Loucy (cell line): ENCODE measurements around the gene RS1.

ENCODE experiments used
- H2AFZ ChIP-seq: fragments of 200-600 bp; sonication (generic); 2 replicates; pipeline ENCODE4 v1.6.0; 2016; ENCODE audit warnings: antibody characterized with exemption, mild to moderate bottlenecking, low read length, moderate library complexity
- H3F3A ChIP-seq: fragments of 200-600 bp; 2 replicates; pipeline ENCODE4 v1.6.0; 2016; ENCODE audit warnings: antibody characterized with exemption, low read depth, mild to moderate bottlenecking
- H3K27me3 ChIP-seq: fragments of 200-600 bp; sonication (generic); 2 replicates; pipeline ENCODE4 v1.6.1; 2014; ENCODE audit warnings: low read length, mild to moderate bottlenecking; ENCODE audit not compliant: insufficient read depth, poor library complexity, severe bottlenecking
- H3K36me3 ChIP-seq: fragments of 200-600 bp; sonication (generic); 2 replicates; pipeline ENCODE4 v1.6.1; 2016; ENCODE audit warnings: low read length; ENCODE audit not compliant: insufficient read depth
- H3K4me1 ChIP-seq: fragments of 200-600 bp; sonication (generic); 2 replicates; pipeline ENCODE4 v1.5.1; 2014; ENCODE audit warnings: low read length, mild to moderate bottlenecking; ENCODE audit not compliant: insufficient read depth, poor library complexity, severe bottlenecking
- H3K4me2 ChIP-seq: fragments of 200-600 bp; sonication (generic); 2 replicates; pipeline ENCODE4 v1.6.0; 2014; ENCODE audit warnings: antibody characterized with exemption, low read length, low read depth, mild to moderate bottlenecking; ENCODE audit not compliant: poor library complexity, severe bottlenecking
- H3K4me3 ChIP-seq: fragments of 200-600 bp; sonication (generic); 2 replicates; pipeline ENCODE4 v1.5.1; 2014; ENCODE audit warnings: low read length, mild to moderate bottlenecking, mixed read lengths; ENCODE audit not compliant: poor library complexity, severe bottlenecking
- H3K79me2 ChIP-seq: fragments of 200-600 bp; sonication (generic); 2 replicates; pipeline ENCODE4 v1.6.1; 2014; ENCODE audit warnings: low read length; ENCODE audit not compliant: insufficient read depth
- H3K9ac ChIP-seq: fragments of 200-600 bp; sonication (generic); 2 replicates; pipeline ENCODE4 v1.6.0; 2014; ENCODE audit warnings: mild to moderate bottlenecking, low read depth, low read length, moderate library complexity; ENCODE audit not compliant: poor library complexity, severe bottlenecking
- H3K9me2 ChIP-seq: fragments of 200-600 bp; sonication (generic); replicated peaks from 2 replicates; pipeline ENCODE4 v1.6.1; 2016; ENCODE audit warnings: low read depth, low read length, mixed read lengths
- H3K9me3 ChIP-seq: fragments of 200-600 bp; sonication (generic); 2 replicates; pipeline ENCODE4 v1.6.1; 2014; ENCODE audit warnings: mild to moderate bottlenecking, antibody characterized with exemption, low read length, low read depth; ENCODE audit not compliant: insufficient read depth
- H4K20me1 ChIP-seq: fragments of 200-600 bp; sonication (generic); 2 replicates; pipeline ENCODE4 v1.6.0; 2014; ENCODE audit warnings: antibody characterized with exemption, low read length, mild to moderate bottlenecking; ENCODE audit not compliant: insufficient read depth, poor library complexity, severe bottlenecking
- EZH2phosphoT487 ChIP-seq: fragments of 200-600 bp; IDR thresholded peaks from 2 replicates; pipeline ENCODE4 v1.6.1; 2018; ENCODE audit warnings: antibody characterized with exemption, mild to moderate bottlenecking, moderate library complexity, borderline replicate concordance
- TF ChIP-seq, protein P1 (sequence below): fragments of 200-600 bp; sonication (generic); conservative IDR thresholded peaks from 2 replicates; pipeline ENCODE4 v1.5.1; 2014; ENCODE audit warnings: mild to moderate bottlenecking, antibody characterized with exemption, low read length

RS1 gene

GRCh38 chrX:18674417-18674787 lies 2.5 kb upstream of the RS1 start:
- peak overlapping the region; percentile 84 for H3K4me3 ChIP-seq
- no peaks in the 10 kb centered on the region for H4K20me1 ChIP-seq
- peak overlapping the region; percentile 78 for H3K9ac ChIP-seq
- no peaks in the 10 kb centered on the region for H3K36me3 ChIP-seq
- no peaks in the 10 kb centered on the region for H3F3A ChIP-seq
- H3K27me3 ChIP-seq: no peaks in the 10 kb centered on the region
- peak overlapping the region; percentile 83 for H2AFZ ChIP-seq
- H3K9me2 ChIP-seq: no peaks in the 10 kb centered on the region
- peak overlapping the region; percentile 66 for H3K4me2 ChIP-seq
- no peaks in the 10 kb centered on the region for H3K9me3 ChIP-seq
- no peaks in the 10 kb centered on the region for H3K79me2 ChIP-seq
- no peaks in the 10 kb centered on the region for H3K4me1 ChIP-seq
- TF ChIP-seq, protein P1, sequence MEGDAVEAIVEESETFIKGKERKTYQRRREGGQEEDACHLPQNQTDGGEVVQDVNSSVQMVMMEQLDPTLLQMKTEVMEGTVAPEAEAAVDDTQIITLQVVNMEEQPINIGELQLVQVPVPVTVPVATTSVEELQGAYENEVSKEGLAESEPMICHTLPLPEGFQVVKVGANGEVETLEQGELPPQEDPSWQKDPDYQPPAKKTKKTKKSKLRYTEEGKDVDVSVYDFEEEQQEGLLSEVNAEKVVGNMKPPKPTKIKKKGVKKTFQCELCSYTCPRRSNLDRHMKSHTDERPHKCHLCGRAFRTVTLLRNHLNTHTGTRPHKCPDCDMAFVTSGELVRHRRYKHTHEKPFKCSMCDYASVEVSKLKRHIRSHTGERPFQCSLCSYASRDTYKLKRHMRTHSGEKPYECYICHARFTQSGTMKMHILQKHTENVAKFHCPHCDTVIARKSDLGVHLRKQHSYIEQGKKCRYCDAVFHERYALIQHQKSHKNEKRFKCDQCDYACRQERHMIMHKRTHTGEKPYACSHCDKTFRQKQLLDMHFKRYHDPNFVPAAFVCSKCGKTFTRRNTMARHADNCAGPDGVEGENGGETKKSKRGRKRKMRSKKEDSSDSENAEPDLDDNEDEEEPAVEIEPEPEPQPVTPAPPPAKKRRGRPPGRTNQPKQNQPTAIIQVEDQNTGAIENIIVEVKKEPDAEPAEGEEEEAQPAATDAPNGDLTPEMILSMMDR: no peak
- TF ChIP-seq EZH2phosphoT487: no peak

DNA sequence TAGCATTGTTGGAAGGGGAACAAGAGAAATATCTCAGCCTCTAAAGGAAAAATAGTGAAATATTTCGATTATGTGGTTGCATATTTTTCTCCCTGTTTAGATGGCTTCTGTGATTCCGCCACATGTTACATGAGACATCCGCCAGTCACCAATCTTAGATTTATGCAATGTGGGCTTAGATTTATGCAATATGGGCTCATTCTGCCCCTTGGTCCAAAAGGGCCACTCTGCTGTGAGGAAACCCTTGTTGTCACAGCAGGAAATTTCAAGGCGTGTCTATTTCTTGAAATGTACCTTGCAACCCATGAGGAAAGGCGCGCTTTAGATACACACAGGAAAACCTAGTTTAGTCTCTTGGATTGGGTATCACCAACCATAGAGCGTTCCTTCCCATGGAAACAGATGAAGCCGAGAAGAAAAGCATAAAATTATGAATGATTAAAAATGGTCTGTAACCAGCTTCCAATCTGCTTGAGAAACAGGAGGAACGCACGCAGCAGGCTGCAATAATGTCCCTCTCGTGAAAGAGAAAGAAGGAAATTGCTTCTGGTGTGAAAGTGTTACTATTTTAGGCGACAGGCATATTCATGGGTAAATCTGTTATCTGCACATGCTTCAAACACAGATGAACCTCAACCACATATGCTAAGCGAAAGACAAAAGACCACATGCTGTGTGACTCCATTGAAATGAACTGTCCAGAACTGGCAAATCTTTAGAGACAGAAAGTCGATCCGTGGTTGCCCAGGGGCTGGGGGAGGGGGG lies 3.7 kb downstream of the RS1 start:
- Histone ChIP-seq H3K79me2 (no peaks in the 10 kb centered on the region), H3K9me3 (no peaks in the 10 kb centered on the region), H3K36me3 (no peaks in the 10 kb centered on the region), H3K27me3 (no peaks in the 10 kb centered on the region), H3K4me1 (no peaks in the 10 kb centered on the region), H4K20me1 (no peaks in the 10 kb centered on the region), H3K4me3 (no peak overlapping the region), H3K4me2 (no peak overlapping the region), H2AFZ (no peak overlapping the region), H3F3A (no peaks in the 10 kb centered on the region), H3K9me2 (no peaks in the 10 kb centered on the region), H3K9ac (no peak overlapping the region)
- TF ChIP-seq, protein P1: no peak
- TF ChIP-seq EZH2phosphoT487: no peak

GRCh38 chrX:18666614-18667013 lies 5.3 kb downstream of the RS1 start:
- H3K79me2 ChIP-seq: no peaks in the 10 kb centered on the region
- no peak overlapping the region for H3K9ac ChIP-seq
- no peaks in the 10 kb centered on the region for H3K9me3 ChIP-seq
- no peaks in the 10 kb centered on the region for H3K4me1 ChIP-seq
- H3K9me2 ChIP-seq: no peaks in the 10 kb centered on the region
- no peaks in the 10 kb centered on the region for H4K20me1 ChIP-seq
- no peak overlapping the region for H3K4me3 ChIP-seq
- H3K4me2 ChIP-seq: no peak overlapping the region
- no peak overlapping the region for H2AFZ ChIP-seq
- no peaks in the 10 kb centered on the region for H3K36me3 ChIP-seq
- H3F3A ChIP-seq: no peaks in the 10 kb centered on the region
- TF ChIP-seq, protein P1: no peak
- no peak for TF ChIP-seq EZH2phosphoT487
- no peaks in the 10 kb centered on the region for H3K27me3 ChIP-seq
